ENCODE measurements around the gene CAMK2B.
"Not testable (repeated sequence)": the region's sequence is repeated elsewhere in the genome, so short reads cannot be mapped to it uniquely, and the experiment has no call there.

Gene CAMK2B

DNA sequence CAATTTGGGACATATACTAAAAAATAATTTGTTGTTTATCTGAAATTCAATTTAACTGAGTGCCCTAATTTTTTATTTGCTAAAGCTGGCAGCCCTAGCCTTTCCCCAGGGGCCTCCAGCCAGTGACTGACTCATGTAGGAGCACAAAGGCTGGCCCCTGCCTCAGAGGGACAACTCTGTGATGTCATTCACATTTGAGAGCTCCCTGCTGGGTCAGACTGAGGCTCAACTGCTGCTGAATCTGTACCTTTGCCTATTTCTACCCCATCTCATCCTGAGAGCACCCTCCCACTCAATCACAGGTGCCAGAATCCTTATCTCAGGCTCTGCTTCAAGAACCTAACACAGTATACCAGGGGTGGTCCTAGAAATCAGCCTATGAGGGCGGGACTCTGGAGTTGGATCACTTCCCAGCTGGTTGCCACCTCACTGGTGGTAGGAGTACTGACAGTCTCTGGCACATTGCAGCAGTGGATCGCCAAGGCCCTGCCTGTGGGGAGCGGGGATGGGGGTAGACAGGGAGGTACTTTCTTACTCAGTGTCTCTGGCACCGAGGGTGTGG, 147.7 kb downstream of the CAMK2B start:
- Histone ChIP-seq H3K27me3 (ENCODE audit: insufficient read depth, low read length) (peaks cover 14% of the 10 kb centered on the region), H3K4me3 (ENCODE audit: low read length) (no peak overlapping the region), H2AFZ (ENCODE audit: low read depth, low read length) (no peak overlapping the region), H3K9me3 (ENCODE audit: low read length) (peaks cover 3% of the 10 kb centered on the region), H3K36me3 (ENCODE audit: insufficient read depth, low read length) (no peaks in the 10 kb centered on the region), H3K4me1 (ENCODE audit: insufficient read depth, low read length) (peaks cover 3% of the 10 kb centered on the region)

DNA sequence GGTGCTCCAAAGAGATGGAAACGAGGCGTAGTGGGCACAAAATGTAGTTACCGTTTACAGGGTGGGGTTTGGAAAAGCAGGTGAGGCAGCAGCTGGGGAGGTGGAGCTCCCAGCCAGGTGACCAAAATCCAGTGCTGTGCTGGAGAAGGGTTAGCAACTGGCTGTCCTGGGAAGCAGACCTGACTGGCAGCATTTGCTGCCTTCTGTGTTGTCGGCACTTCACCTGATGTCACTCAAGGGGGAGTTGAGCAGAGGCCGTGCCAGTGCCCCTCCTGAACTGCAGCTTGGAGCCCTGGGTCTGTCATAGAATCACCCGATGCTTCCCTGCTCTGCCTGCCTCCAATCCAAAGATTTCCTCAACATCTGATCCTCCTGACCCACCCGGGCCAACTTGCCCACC, 148.9 kb downstream of the CAMK2B start:
- H3K9me3 ChIP-seq (ENCODE audit: low read length), result no peaks in the 10 kb centered on the region

DNA sequence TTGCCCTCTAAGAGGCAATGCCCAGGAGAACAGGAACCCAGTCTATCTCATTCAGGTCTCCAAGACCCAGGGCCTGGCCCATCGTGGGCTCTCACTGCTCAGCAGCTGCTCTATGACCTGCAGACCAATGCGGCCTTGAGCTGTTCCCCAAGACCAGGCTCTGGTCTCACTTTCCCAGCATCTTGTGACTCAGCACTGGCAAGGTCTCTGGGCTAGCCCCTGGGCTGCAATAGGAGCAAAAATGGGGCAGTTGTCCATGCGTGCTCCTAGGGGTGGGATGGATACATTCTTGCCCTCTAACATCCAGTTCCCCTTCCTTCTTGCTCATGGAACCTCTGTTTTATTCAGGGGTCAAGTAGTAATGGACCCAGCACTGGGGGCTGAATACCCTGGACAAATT, 149.7 kb downstream of the CAMK2B start:
- no peaks in the 10 kb centered on the region for H3K9me3 ChIP-seq (ENCODE audit: low read length)
- H3K36me3 ChIP-seq (ENCODE audit: insufficient read depth, low read length), result no peaks in the 10 kb centered on the region
- no peak overlapping the region for H3K4me3 ChIP-seq (ENCODE audit: low read length)
- no peak overlapping the region for H2AFZ ChIP-seq (ENCODE audit: low read depth, low read length)
- H3K27me3 ChIP-seq (ENCODE audit: insufficient read depth, low read length), result peaks cover 4% of the 10 kb centered on the region
- peaks cover 3% of the 10 kb centered on the region for H3K4me1 ChIP-seq (ENCODE audit: insufficient read depth, low read length)

More for the DNA sequence above, 148.9 kb downstream of the CAMK2B start:
- no peaks in the 10 kb centered on the region for H3K36me3 ChIP-seq (ENCODE audit: insufficient read depth, low read length)
- peaks cover 4% of the 10 kb centered on the region for H3K27me3 ChIP-seq (ENCODE audit: insufficient read depth, low read length)
- H3K4me1 ChIP-seq (ENCODE audit: insufficient read depth, low read length), result peaks cover 3% of the 10 kb centered on the region
- no peak overlapping the region for H2AFZ ChIP-seq (ENCODE audit: low read depth, low read length)
- H3K4me3 ChIP-seq (ENCODE audit: low read length), result no peak overlapping the region

DNA sequence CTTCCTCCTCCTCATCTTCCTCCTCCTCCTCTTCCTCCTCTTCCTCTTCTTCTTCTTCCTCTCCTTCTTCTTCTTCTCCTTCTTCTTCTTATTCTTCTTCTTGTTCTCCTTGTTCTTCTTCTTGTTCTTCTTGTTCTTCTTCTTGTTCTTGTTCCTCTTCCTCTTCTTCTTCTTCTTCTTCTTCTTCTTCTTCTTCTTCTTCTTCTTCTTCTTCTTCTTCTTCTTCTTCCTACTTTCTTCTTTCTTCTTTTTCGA, 150.8 kb downstream of the CAMK2B start:
- not testable (repeated sequence) for H3K36me3 ChIP-seq (ENCODE audit: insufficient read depth, low read length); H3K4me1 ChIP-seq (ENCODE audit: insufficient read depth, low read length); H3K27me3 ChIP-seq (ENCODE audit: insufficient read depth, low read length); H3K9me3 ChIP-seq (ENCODE audit: low read length); H2AFZ ChIP-seq (ENCODE audit: low read depth, low read length); H3K4me3 ChIP-seq (ENCODE audit: low read length)

DNA sequence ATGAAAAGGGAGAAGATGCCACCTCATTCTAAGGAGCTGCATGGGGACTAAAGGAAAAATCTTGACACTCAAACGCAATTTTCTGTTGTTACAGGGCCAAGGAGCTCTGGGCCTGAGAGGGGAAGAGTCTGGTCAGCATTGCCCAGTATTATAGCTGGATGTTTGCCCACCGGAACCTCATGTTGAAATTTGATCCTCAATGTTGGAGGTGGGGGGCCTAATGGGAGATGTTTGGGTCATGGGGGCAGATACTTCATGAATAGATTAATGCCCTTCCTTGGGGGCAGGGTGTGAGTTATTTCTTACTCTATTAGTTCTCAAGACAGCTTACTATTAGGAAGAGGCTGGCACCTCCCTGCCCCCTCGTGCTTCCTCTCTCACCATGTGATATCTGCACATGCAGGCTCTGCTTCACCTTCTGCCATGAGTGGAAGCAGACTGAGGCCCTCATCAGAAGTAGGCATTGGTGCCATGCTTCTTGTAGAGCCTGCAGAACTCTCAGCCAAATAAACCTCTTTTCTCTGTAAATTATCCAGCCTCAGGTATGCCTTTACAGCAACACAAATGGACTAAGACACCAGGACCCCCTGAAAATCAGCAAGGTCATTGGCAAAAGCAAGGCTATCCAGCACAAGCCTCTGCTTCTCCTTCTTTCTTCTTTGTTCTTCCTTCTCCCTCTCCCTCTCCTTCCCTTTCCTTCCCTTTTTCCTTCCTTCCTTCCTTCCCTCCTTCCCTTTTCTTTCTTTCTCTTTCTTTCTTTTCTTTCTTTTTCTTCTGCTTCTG, 151.3 kb downstream of the CAMK2B start:
- Histone ChIP-seq H3K36me3 (ENCODE audit: insufficient read depth, low read length) (no peaks in the 10 kb centered on the region), H3K4me3 (ENCODE audit: low read length) (no peak overlapping the region), H3K4me1 (ENCODE audit: insufficient read depth, low read length) (peaks cover 3% of the 10 kb centered on the region), H3K9me3 (ENCODE audit: low read length) (no peaks in the 10 kb centered on the region), H3K27me3 (ENCODE audit: insufficient read depth, low read length) (peaks cover 4% of the 10 kb centered on the region), H2AFZ (ENCODE audit: low read depth, low read length) (no peak overlapping the region)

DNA sequence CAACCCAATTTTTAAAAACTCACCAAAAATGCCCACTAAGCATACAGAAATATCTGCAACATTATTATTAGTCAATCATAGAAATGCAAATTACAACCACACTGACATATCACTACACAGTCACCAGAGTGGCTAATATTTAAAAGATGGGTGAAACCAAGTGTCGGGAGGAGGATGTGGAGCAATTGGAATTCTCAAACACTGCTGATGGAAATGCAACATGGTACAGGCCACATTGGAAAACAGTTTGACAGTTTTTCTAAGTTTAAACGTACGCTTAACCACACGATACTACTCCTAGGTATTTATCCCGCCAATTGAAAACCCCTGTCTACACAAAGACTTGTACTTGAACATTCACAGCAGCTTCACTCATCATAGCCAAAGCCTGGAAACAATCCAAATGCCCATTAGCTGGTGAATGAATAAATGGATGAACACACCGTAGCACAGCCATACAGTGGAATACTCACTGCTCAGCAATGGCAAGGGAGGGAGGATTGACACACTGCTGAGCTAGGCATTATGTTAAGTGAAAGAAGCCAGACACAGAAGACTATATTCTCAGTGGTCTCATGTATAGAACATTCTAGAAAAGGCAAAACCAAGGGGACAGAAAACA, 152.5 kb downstream of the CAMK2B start:
- no peaks in the 10 kb centered on the region for H3K36me3 ChIP-seq (ENCODE audit: insufficient read depth, low read length)
- H3K4me3 ChIP-seq (ENCODE audit: low read length), result no peak overlapping the region
- no peaks in the 10 kb centered on the region for H3K9me3 ChIP-seq (ENCODE audit: low read length)
- peaks cover 4% of the 10 kb centered on the region for H3K27me3 ChIP-seq (ENCODE audit: insufficient read depth, low read length)
- no peak overlapping the region for H2AFZ ChIP-seq (ENCODE audit: low read depth, low read length)
- H3K4me1 ChIP-seq (ENCODE audit: insufficient read depth, low read length), result peaks cover 2% of the 10 kb centered on the region

DNA sequence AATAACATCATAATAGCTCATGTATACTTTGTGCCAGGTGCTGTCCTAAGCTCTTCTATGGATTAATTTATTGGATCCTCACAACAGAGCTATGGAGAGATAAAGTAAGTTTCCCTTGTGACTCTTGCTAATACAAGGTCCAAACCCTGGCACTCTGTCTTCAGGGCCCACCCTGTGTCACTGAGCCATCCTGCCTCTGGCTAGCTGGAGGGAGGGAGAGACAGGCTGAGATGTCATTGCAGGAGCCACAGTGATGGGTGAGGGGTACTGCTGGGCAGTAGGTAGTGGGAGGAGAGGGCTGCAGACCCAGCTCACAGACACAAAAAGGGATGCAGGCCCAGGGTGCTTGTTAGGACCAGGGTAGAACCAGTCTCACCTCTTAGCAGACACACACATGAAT, 153.0 kb downstream of the CAMK2B start:
- Histone ChIP-seq H3K4me1 (ENCODE audit: insufficient read depth, low read length) (no peaks in the 10 kb centered on the region), H3K4me3 (ENCODE audit: low read length) (no peak overlapping the region), H3K36me3 (ENCODE audit: insufficient read depth, low read length) (no peaks in the 10 kb centered on the region), H2AFZ (ENCODE audit: low read depth, low read length) (no peak overlapping the region), H3K27me3 (ENCODE audit: insufficient read depth, low read length) (peaks cover 4% of the 10 kb centered on the region), H3K9me3 (ENCODE audit: low read length) (no peaks in the 10 kb centered on the region)

DNA sequence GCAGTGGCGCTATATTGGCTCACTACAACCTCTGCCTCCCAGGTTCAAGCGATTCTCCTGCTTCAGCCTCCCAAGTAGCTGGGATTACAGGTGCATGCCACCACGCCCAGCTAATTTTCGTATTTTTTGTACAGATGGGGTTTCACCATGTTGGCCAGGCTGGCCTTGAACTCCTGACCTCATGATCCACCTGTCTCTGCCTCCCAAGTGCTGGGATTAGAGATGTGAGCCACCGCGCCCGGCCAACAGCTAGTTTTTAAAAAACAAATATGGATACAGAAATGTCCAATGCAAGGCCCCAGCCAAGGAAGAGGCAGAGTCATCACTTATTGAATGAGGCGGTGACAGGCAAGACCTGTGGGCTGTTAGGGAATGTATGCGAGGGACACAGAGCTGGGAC, 153.5 kb downstream of the CAMK2B start:
- not testable (repeated sequence) for H3K9me3 ChIP-seq (ENCODE audit: low read length); H2AFZ ChIP-seq (ENCODE audit: low read depth, low read length); H3K4me3 ChIP-seq (ENCODE audit: low read length); H3K4me1 ChIP-seq (ENCODE audit: insufficient read depth, low read length); H3K36me3 ChIP-seq (ENCODE audit: insufficient read depth, low read length); H3K27me3 ChIP-seq (ENCODE audit: insufficient read depth, low read length)

DNA sequence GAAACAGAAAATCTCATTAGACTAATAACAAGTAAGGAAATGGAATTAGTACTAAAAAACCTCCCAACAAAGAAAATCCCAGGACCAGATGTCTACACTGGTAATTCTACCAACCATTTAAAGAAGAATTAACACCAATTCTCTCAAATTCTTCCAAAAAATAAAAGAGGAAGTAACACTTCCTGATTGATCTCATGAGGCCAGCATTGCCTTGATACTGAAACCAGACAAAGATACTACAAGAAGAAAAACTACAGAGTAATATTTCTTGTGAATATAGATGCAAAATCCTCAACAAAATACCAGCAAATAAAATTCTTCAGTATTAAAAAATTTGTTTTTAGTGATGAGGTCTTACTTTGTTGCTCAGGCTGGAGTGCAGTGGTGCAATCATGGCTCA, 157.5 kb downstream of the CAMK2B start:
- H3K4me1 ChIP-seq (ENCODE audit: insufficient read depth, low read length), result peaks cover 3% of the 10 kb centered on the region
- no peaks in the 10 kb centered on the region for H3K36me3 ChIP-seq (ENCODE audit: insufficient read depth, low read length)
- H2AFZ ChIP-seq (ENCODE audit: low read depth, low read length), result no peak overlapping the region
- peaks cover 3% of the 10 kb centered on the region for H3K27me3 ChIP-seq (ENCODE audit: insufficient read depth, low read length)
- H3K4me3 ChIP-seq (ENCODE audit: low read length), result no peak overlapping the region
- no peaks in the 10 kb centered on the region for H3K9me3 ChIP-seq (ENCODE audit: low read length)
